Transverse colon (tissue), 3 donors: ENCODE measurements around the gene NAE1.

Experiments
- POLR2A ChIP-seq: fragments of 450-650 bp; IDR thresholded peaks from one replicate; pipeline ENCODE4 v1.6.1; 2016; ENCODE audit warnings: antibody characterized with exemption, mild to moderate bottlenecking, moderate library complexity
- TF ChIP-seq, protein P1 (sequence below), 5 experiments: fragments of 200-600 bp in 3 of 5; fragments of 450-650 bp in 2 of 5; sonication (generic) in 3 of 5; IDR thresholded peaks; 1 replicate in 2 of 5; 2 replicates in 3 of 5; pipeline ENCODE4 v1.5.1; 2016 to 2017; ENCODE audit warnings: antibody characterized with exemption in 5 of 5, inconsistent platforms in 3 of 5, mild to moderate bottlenecking in 2 of 5, moderate library complexity in 1 of 5

DNA sequence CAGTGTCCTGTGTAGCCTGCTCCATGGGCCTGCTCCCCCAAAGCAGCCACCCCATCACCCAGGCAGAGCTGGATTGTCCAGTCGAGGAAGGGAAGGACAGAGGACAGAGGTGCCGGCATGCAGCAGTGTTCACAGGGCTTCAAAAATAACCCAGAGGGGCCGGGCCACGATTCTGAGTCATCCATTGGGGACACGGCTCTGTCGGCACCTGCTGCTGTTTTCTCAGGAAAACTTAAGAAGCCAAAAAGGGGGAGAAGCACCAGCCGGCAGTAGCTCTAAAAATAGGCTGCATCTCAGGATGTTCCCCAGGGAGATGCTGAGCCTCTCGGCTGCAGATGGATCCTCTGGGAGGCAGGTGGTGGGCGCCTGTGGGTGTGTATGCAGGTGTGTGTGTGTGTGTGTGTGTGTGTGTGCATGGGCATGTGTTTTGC lies 15.0 kb upstream of the NAE1 start:
- TF ChIP-seq POLR2A, result no peak
- TF ChIP-seq, protein P1, sequence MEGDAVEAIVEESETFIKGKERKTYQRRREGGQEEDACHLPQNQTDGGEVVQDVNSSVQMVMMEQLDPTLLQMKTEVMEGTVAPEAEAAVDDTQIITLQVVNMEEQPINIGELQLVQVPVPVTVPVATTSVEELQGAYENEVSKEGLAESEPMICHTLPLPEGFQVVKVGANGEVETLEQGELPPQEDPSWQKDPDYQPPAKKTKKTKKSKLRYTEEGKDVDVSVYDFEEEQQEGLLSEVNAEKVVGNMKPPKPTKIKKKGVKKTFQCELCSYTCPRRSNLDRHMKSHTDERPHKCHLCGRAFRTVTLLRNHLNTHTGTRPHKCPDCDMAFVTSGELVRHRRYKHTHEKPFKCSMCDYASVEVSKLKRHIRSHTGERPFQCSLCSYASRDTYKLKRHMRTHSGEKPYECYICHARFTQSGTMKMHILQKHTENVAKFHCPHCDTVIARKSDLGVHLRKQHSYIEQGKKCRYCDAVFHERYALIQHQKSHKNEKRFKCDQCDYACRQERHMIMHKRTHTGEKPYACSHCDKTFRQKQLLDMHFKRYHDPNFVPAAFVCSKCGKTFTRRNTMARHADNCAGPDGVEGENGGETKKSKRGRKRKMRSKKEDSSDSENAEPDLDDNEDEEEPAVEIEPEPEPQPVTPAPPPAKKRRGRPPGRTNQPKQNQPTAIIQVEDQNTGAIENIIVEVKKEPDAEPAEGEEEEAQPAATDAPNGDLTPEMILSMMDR (IDR thresholded peaks at IDR 0.05), result no peak
